ENCODE measurements around the gene AIMP1.
"Not testable (repeated sequence)": the region's sequence is repeated elsewhere in the genome, so short reads cannot be mapped to it uniquely, and the experiment has no call there.

AIMP1 gene

GRCh38 chr4:106312997-106313522, 3.3 kb upstream of the AIMP1 start:
- DNase-seq = no peak

GRCh38 chr4:106314960-106315359, 1.4 kb upstream of the AIMP1 start:
- DNase-seq = no peak

- no peak for DNase-seq
Observed at GRCh38 chr4:106315476-106315967, 828 bp upstream of the AIMP1 start.

- no peak for DNase-seq
Observed at GRCh38 chr4:106316773-106317409, 541 bp downstream of the AIMP1 start.

GRCh38 chr4:106317815-106318214, 1.5 kb downstream of the AIMP1 start:
- no peak for DNase-seq

GRCh38 chr4:106318511-106318910, 2.2 kb downstream of the AIMP1 start:
- no peak for DNase-seq

GRCh38 chr4:106320235-106320634, 3.9 kb downstream of the AIMP1 start:
- DNase-seq = no peak

GRCh38 chr4:106321168-106321567, 4.8 kb downstream of the AIMP1 start:
- DNase-seq = not testable (repeated sequence)

- not testable (repeated sequence) for DNase-seq
Observed at GRCh38 chr4:106321814-106322213, 5.5 kb downstream of the AIMP1 start.

- DNase-seq = no peak
Observed at GRCh38 chr4:106323119-106323518, 6.8 kb downstream of the AIMP1 start.

GRCh38 chr4:106325800-106326199, 9.4 kb downstream of the AIMP1 start:
- DNase-seq = no peak

GRCh38 chr4:106329041-106329618, 12.8 kb downstream of the AIMP1 start:
- DNase-seq = no peak

- no peak for DNase-seq
Observed at GRCh38 chr4:106333186-106333585, 16.8 kb downstream of the AIMP1 start.

GRCh38 chr4:106334741-106335470, 18.6 kb downstream of the AIMP1 start:
- no peak for DNase-seq

GRCh38 chr4:106336618-106337017, 20.3 kb downstream of the AIMP1 start:
- no peak for DNase-seq

GRCh38 chr4:106337916-106338315, 21.6 kb downstream of the AIMP1 start:
- DNase-seq = no peak

- no peak for DNase-seq
Observed at GRCh38 chr4:106338671-106339070, 22.3 kb downstream of the AIMP1 start.

- no peak for DNase-seq
Observed at GRCh38 chr4:106339431-106339830, 23.1 kb downstream of the AIMP1 start.

GRCh38 chr4:106340774-106341173, 24.4 kb downstream of the AIMP1 start:
- DNase-seq = no peak

GRCh38 chr4:106343865-106344646, 27.7 kb downstream of the AIMP1 start:
- no peak for DNase-seq

GRCh38 chr4:106344647-106344970, 28.3 kb downstream of the AIMP1 start:
- no peak for DNase-seq

- DNase-seq = no peak
Observed at GRCh38 chr4:106347167-106347566, 30.8 kb downstream of the AIMP1 start.

GRCh38 chr4:106351016-106351415, 34.7 kb downstream of the AIMP1 start:
- DNase-seq = no peak
